HepG2 (cell line): ENCODE measurements around the gene ACOT8. TPM values are rescaled to one million over a fixed set of nuclear protein-coding genes. Genes with fewer than 3 reads are reported as not detected.

ENCODE experiments used
- ELK4 ChIP-seq: sonication (generic); formaldehyde crosslinking; IDR thresholded peaks from 2 replicates; pipeline ENCODE4 v1.9.0; 2021; ENCODE audit warnings: missing genetic modification reagents, borderline replicate concordance
- GLI4 ChIP-seq: sonication (generic); formaldehyde crosslinking; IDR thresholded peaks from 2 replicates; pipeline ENCODE4 v1.5.1; 2020; ENCODE audit warnings: missing genetic modification reagents, mild to moderate bottlenecking, moderate library complexity, borderline replicate concordance
- IKZF4 ChIP-seq: sonication (generic); formaldehyde crosslinking; IDR thresholded peaks from 2 replicates; pipeline ENCODE4 v1.5.1; 2020; ENCODE audit warnings: borderline replicate concordance, mild to moderate bottlenecking, low read depth, missing genetic modification reagents; ENCODE audit errors: not compliant biosample characterization
- ISL2 ChIP-seq: sonication (generic); formaldehyde crosslinking; IDR thresholded peaks from 2 replicates; pipeline ENCODE4 v1.5.0; 2020; ENCODE audit warnings: missing genetic modification reagents
- JUN ChIP-seq: sonication (generic); formaldehyde crosslinking; IDR thresholded peaks from 2 replicates; pipeline ENCODE4 v1.4.0; 2020; ENCODE audit warnings: mild to moderate bottlenecking, missing genetic modification reagents
- KDM2A ChIP-seq: sonication (generic); formaldehyde crosslinking; IDR thresholded peaks from 2 replicates; pipeline ENCODE4 v1.4.0; 2020; ENCODE audit warnings: low read depth, missing genetic modification reagents, borderline replicate concordance
- KMT2A ChIP-seq: sonication (generic); formaldehyde crosslinking; IDR thresholded peaks from 2 replicates; pipeline ENCODE4 v1.4.0; 2020; ENCODE audit warnings: missing genetic modification reagents
- NR2F2 ChIP-seq: IDR thresholded peaks from 2 replicates; pipeline ENCODE4 v1.6.1; 2012; ENCODE audit warnings: low read depth, inconsistent platforms, borderline replicate concordance
- PHF8 ChIP-seq: sonication (generic); formaldehyde crosslinking; IDR thresholded peaks from 2 replicates; pipeline ENCODE4 v1.5.0; 2020; ENCODE audit warnings: missing genetic modification reagents
- SALL1 ChIP-seq: sonication (generic); formaldehyde crosslinking; IDR thresholded peaks from 2 replicates; pipeline ENCODE4 v1.8.0; 2022; ENCODE audit warnings: mild to moderate bottlenecking, missing genetic modification reagents
- TBP ChIP-seq: sonication (generic); formaldehyde crosslinking; IDR thresholded peaks from 2 replicates; pipeline ENCODE4 v1.5.0; 2020; ENCODE audit warnings: missing genetic modification reagents
- TFDP2 ChIP-seq: sonication (generic); formaldehyde crosslinking; IDR thresholded peaks from 2 replicates; pipeline ENCODE4 v1.4.0; 2020; ENCODE audit warnings: missing genetic modification reagents
- XRCC5 ChIP-seq: fragments of 200-400 bp; formaldehyde crosslinking; optimal IDR thresholded peaks from 2 replicates; pipeline ENCODE3; 2017; ENCODE audit warnings: mild to moderate bottlenecking, low read length
- ZKSCAN8 ChIP-seq: IDR thresholded peaks from 2 replicates; pipeline ENCODE4 v1.6.1; 2016; ENCODE audit warnings: borderline replicate concordance, missing genetic modification reagents, missing compliant biosample characterization
- ZNF121 ChIP-seq: sonication (generic); formaldehyde crosslinking; IDR thresholded peaks from 2 replicates; pipeline ENCODE4 v1.5.0; 2020; ENCODE audit warnings: mild to moderate bottlenecking, missing genetic modification reagents
- ZNF343 ChIP-seq: sonication (generic); formaldehyde crosslinking; IDR thresholded peaks from 2 replicates; pipeline ENCODE4 v1.4.0; 2020; ENCODE audit warnings: mild to moderate bottlenecking, missing genetic modification reagents
- ZNF460 ChIP-seq: sonication (generic); formaldehyde crosslinking; IDR thresholded peaks from 2 replicates; pipeline ENCODE4 v1.5.1; 2020; ENCODE audit warnings: missing genetic modification reagents, mild to moderate bottlenecking, borderline replicate concordance
- ZNF720 ChIP-seq: sonication (generic); formaldehyde crosslinking; IDR thresholded peaks from 2 replicates; pipeline ENCODE4 v1.4.0; 2020; ENCODE audit warnings: missing genetic modification reagents
- ZNF850 ChIP-seq: sonication (generic); formaldehyde crosslinking; conservative IDR thresholded peaks from 2 replicates; pipeline ENCODE4 v1.9.0; 2021; ENCODE audit warnings: mild to moderate bottlenecking, missing genetic modification reagents
- polyA plus RNA-seq, 8 experiments: library from polyadenylated mRNA; depleted of rRNA in 3 of 8; stranded (reverse) in 7 of 8; unstranded in 1 of 8; fragments of >200 nt; fragmentation: Illumina TruSeq in 4 of 8; extraction: Trizol in 4 of 8; gene quantifications; 2 replicates each; pipeline versions ENCODE4 v1.2.1 to v1.2.3, GENCODE V29; 2011 to 2016; ENCODE audit warnings: low read depth in 4 of 8, missing spikeins in 1 of 8, mixed read lengths in 1 of 8; ENCODE audit not compliant: insufficient read depth in 1 of 8
- total RNA-seq, 5 experiments: library from RNA; depleted of rRNA; stranded (reverse); fragments of >200 nt; fragmentation: Illumina TruSeq; extraction: Trizol; gene quantifications; 2 replicates each; pipeline ENCODE4 v1.2.3, GENCODE V29; 2016; ENCODE audit warnings: low read depth in 1 of 5
- TF ChIP-seq, protein P1 (sequence below): sonication (generic); formaldehyde crosslinking; IDR thresholded peaks from 2 replicates; pipeline ENCODE4 v1.5.1; 2020; ENCODE audit warnings: missing genetic modification reagents, mild to moderate bottlenecking, borderline replicate concordance
- TF ChIP-seq, protein P2 (sequence below): sonication (generic); formaldehyde crosslinking; IDR thresholded peaks from 2 replicates; pipeline ENCODE4 v1.8.0; 2022; ENCODE audit warnings: missing genetic modification reagents, mild to moderate bottlenecking, borderline replicate concordance
- TF ChIP-seq, protein P3 (sequence below): sonication (generic); formaldehyde crosslinking; IDR thresholded peaks from 2 replicates; pipeline ENCODE4 v1.4.0; 2020; ENCODE audit warnings: mild to moderate bottlenecking, missing genetic modification reagents

Gene ACOT8
- total and polyA plus RNA-seq, 2 of the 13 experiments (the other 11 are each of a cell fraction or from before 2014, with no cell fraction given), result 31.4 to 45.5 TPM

DNA sequence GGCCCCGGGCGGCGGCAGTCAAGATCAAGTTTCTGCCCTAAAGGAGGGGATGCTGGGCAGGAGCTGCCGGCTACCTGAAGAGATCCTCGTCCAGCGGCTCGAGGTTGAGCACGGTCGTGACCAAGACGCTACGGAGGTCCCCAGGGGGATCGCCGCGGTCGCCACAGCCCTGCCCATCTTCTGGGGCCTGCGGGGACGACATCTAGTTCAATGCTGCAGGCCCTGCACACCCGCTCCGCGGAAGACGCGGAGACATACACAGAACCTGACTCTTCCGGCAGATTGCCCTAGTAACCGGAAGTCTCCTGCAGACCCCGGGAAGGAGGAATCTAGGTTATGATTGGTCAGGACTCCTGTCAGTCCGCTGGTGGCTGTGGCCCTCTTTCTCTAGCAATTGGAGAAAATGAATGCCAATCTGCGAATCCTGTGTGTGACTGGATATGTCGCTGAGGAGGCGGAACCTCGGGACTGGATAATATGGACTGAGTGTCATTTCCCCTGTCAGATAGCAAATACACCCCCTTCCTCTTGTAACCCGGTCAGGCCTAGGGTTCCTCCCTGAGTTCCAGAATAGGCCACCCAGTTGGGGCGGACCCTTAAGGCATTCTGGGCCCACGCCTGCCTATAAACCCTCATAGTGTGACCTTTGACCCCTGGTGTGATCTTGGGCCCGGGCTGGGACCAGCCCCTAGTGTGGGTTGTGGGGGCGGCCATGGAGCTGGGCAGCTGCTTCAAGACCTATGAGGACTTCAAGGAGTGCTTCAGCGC is at the start of gene ACOT8, which contains the start of gene ZSWIM3 (continued):
- TF ChIP-seq ELK4 (CRISPR knock-in tag) (0 out of 2 replicates have a peak, but pooled peaks have one; percentile 24), TBP (CRISPR knock-in tag) (no peak), NR2F2 (peak; percentile 73; the same call in 1 of the 2 replicates), ZNF460 (CRISPR knock-in tag) (no peak), ZNF850 (CRISPR knock-in tag) (no peak), KDM2A (peak; percentile 93; the same call in 1 of the 2 replicates), SALL1 (CRISPR knock-in tag) (peak; percentile 75), XRCC5 (peak; percentile 91), KMT2A (CRISPR knock-in tag) (peak; percentile 86), ZNF121 (CRISPR knock-in tag) (0 out of 2 replicates have a peak, but pooled peaks have one; percentile 0), PHF8 (CRISPR knock-in tag) (peak; percentile 99), JUN (no peak), IKZF4 (CRISPR knock-in tag) (peak; percentile 16), ISL2 (CRISPR knock-in tag) (peak; percentile 21; the same call in 1 of the 2 replicates), GLI4 (CRISPR knock-in tag) (peak; percentile 87), ZKSCAN8 (CRISPR knock-in tag) (peak; percentile 76; the same call in 1 of the 2 replicates), TFDP2 (peak; percentile 50), ZNF720 (CRISPR knock-in tag) (no peak), ZNF343 (CRISPR knock-in tag) (no peak)
- TF ChIP-seq, protein P1, sequence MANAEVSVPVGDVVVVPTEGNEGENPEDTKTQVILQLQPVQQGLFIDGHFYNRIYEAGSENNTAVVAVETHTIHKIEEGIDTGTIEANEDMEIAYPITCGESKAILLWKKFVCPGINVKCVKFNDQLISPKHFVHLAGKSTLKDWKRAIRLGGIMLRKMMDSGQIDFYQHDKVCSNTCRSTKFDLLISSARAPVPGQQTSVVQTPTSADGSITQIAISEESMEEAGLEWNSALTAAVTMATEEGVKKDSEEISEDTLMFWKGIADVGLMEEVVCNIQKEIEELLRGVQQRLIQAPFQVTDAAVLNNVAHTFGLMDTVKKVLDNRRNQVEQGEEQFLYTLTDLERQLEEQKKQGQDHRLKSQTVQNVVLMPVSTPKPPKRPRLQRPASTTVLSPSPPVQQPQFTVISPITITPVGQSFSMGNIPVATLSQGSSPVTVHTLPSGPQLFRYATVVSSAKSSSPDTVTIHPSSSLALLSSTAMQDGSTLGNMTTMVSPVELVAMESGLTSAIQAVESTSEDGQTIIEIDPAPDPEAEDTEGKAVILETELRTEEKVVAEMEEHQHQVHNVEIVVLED (CRISPR knock-in tag), result peak; percentile 69; the same call in 1 of the 2 replicates
- TF ChIP-seq, protein P2, sequence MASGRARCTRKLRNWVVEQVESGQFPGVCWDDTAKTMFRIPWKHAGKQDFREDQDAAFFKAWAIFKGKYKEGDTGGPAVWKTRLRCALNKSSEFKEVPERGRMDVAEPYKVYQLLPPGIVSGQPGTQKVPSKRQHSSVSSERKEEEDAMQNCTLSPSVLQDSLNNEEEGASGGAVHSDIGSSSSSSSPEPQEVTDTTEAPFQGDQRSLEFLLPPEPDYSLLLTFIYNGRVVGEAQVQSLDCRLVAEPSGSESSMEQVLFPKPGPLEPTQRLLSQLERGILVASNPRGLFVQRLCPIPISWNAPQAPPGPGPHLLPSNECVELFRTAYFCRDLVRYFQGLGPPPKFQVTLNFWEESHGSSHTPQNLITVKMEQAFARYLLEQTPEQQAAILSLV, result peak; percentile 90; the same call in 1 of the 2 replicates
- TF ChIP-seq, protein P3, sequence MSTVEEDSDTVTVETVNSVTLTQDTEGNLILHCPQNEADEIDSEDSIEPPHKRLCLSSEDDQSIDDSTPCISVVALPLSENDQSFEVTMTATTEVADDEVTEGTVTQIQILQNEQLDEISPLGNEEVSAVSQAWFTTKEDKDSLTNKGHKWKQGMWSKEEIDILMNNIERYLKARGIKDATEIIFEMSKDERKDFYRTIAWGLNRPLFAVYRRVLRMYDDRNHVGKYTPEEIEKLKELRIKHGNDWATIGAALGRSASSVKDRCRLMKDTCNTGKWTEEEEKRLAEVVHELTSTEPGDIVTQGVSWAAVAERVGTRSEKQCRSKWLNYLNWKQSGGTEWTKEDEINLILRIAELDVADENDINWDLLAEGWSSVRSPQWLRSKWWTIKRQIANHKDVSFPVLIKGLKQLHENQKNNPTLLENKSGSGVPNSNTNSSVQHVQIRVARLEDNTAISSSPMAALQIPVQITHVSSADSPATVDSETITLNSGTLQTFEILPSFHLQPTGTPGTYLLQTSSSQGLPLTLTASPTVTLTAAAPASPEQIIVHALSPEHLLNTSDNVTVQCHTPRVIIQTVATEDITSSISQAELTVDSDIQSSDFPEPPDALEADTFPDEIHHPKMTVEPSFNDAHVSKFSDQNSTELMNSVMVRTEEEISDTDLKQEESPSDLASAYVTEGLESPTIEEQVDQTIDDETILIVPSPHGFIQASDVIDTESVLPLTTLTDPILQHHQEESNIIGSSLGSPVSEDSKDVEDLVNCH (CRISPR knock-in tag), result no peak
